CD4-positive, alpha-beta T cell (primary cell): ENCODE data around the gene CDYL. TPM values are rescaled to one million over a fixed set of nuclear protein-coding genes. Genes with fewer than 3 reads are reported as not detected.

Experiments
- ATAC-seq: fragments of 200-7000 bp; cut with Tn5 transposase; one replicate; pipeline ENCODE4 v1.10.0; 2022; ENCODE audit warnings: mild to moderate bottlenecking; ENCODE audit not compliant: poor library complexity
- CTCF ChIA-PET: fragments of 350-600 bp; sonication (Branson Sonifier 250); formaldehyde crosslinking; loops from one replicate; lab custom pipeline; 2021; ENCODE audit warnings: antibody characterized with exemption, inconsistent platforms; lab: Charles Lee
- POLR2A ChIA-PET: fragments of 350-600 bp; sonication (Branson Sonifier 250); formaldehyde crosslinking; loops from one replicate; lab custom pipeline; 2021; ENCODE audit warnings: antibody characterized with exemption, inconsistent platforms; lab: Charles Lee
- DNase-seq, 14 experiments: peaks; one replicate each; pipeline ENCODE4 v3.0.0-alpha.2; 2013 to 2020; ENCODE audit warnings: mixed read lengths in 2 of 14
- H3K27ac ChIP-seq, 2 donors: one replicate each; pipeline versions ENCODE4 v1.5.1 to v1.7.0; 2013; ENCODE audit warnings: low read length in 2 of 2, low read depth in 1 of 2, mild to moderate bottlenecking in 1 of 2
- H3K27me3 ChIP-seq, 2 experiments: 1 replicate in 1 of 2; 2 replicates in 1 of 2; pipeline versions ENCODE4 v1.6.1 to v1.7.0; 2013; ENCODE audit warnings: low read length in 2 of 2, control low read depth in 1 of 2, mild to moderate bottlenecking in 1 of 2, moderate library complexity in 1 of 2; ENCODE audit not compliant: insufficient read depth in 2 of 2, control insufficient read depth in 1 of 2
- H3K36me3 ChIP-seq: one replicate; pipeline ENCODE4 v1.6.1; 2013; ENCODE audit warnings: low read length, control low read depth; ENCODE audit not compliant: insufficient read depth
- H3K4me1 ChIP-seq: one replicate; pipeline ENCODE4 v1.6.1; 2013; ENCODE audit warnings: low read length, control low read depth; ENCODE audit not compliant: insufficient read depth
- H3K4me3 ChIP-seq: one replicate; pipeline ENCODE4 v1.5.1; 2013; ENCODE audit warnings: mild to moderate bottlenecking, low read length, moderate library complexity
- H3K9me3 ChIP-seq, 2 experiments: 1 replicate in 1 of 2; 2 replicates in 1 of 2; pipeline versions ENCODE4 v1.6.1 to v1.7.0; 2013; ENCODE audit warnings: low read length in 2 of 2, mild to moderate bottlenecking in 2 of 2, control low read depth in 1 of 2, moderate library complexity in 1 of 2; ENCODE audit not compliant: control insufficient read depth in 1 of 2, insufficient read depth in 1 of 2
- H3K27ac Mint-ChIP-seq: one replicate; pipeline ENCODE4 v1.8.0; 2020; ENCODE audit warnings: mixed read lengths
- H3K27me3 Mint-ChIP-seq: one replicate; pipeline ENCODE4 v1.8.0; 2021; ENCODE audit warnings: mixed read lengths
- H3K36me3 Mint-ChIP-seq: one replicate; pipeline ENCODE4 v1.8.0; 2021; ENCODE audit warnings: low read depth, mixed read lengths
- H3K4me1 Mint-ChIP-seq: one replicate; pipeline ENCODE4 v1.8.0; 2021; ENCODE audit warnings: low read depth, mixed read lengths
- H3K4me3 Mint-ChIP-seq: one replicate; pipeline ENCODE4 v1.8.0; 2020; ENCODE audit warnings: mild to moderate bottlenecking, mixed read lengths
- H3K9me3 Mint-ChIP-seq: one replicate; pipeline ENCODE4 v1.8.0; 2020; ENCODE audit warnings: mixed read lengths
- intact Hi-C, 2 experiments: fragments of 100-400 bp; cut with DNase I in 1 of 2; cut with micrococcal nuclease in 1 of 2; formaldehyde crosslinking; loops; one replicate each; pipeline versions ENCODE4 v1.15.1 to v1.9.0; 2023 to 2025; cut with DNase I, micrococcal nuclease
- total RNA-seq, 174 experiments: library from RNA in 2 of 174; stranded (reverse) in 2 of 174; gene quantifications; one replicate each; pipeline ENCODE4 v1.2.3 and lab custom pipeline; 2021 to 2026
- TF ChIP-seq, protein P1 (sequence below): fragments of 200-600 bp; IDR thresholded peaks from one replicate; pipeline ENCODE4 v1.8.0; 2022; ENCODE audit warnings: antibody characterized with exemption, mild to moderate bottlenecking

The CDYL gene
- total RNA-seq, 2 experiments from 2014 or later: 23.8 to 23.9 TPM

GRCh38 chr6:4903121-4903520 is 126.9 kb downstream of the CDYL start:
- Histone ChIP-seq H3K4me3 (no peak overlapping the region), H3K27ac (no peak overlapping the region), H3K27me3 (no peaks in the 10 kb centered on the region), H3K4me1 (peaks cover 15% of the 10 kb centered on the region), H3K36me3 (peaks cover 20% of the 10 kb centered on the region), H3K9me3 (peaks cover 4 to 10% of the 10 kb centered on the region in 2 experiments)
- Mint-ChIP-seq H3K27ac (no peak overlapping the region), H3K36me3 (peaks cover 66% of the 10 kb centered on the region), H3K4me1 (peaks cover 39% of the 10 kb centered on the region), H3K4me3 (no peak overlapping the region), H3K27me3 (no peaks in the 10 kb centered on the region), H3K9me3 (no peaks in the 10 kb centered on the region)
- ChIA-PET POLR2A (no interaction called here), CTCF (no interaction called here)
- ATAC-seq (no peak), DNase-seq (no peak)
- intact Hi-C loops: no loop called here
- TF ChIP-seq, protein P1, sequence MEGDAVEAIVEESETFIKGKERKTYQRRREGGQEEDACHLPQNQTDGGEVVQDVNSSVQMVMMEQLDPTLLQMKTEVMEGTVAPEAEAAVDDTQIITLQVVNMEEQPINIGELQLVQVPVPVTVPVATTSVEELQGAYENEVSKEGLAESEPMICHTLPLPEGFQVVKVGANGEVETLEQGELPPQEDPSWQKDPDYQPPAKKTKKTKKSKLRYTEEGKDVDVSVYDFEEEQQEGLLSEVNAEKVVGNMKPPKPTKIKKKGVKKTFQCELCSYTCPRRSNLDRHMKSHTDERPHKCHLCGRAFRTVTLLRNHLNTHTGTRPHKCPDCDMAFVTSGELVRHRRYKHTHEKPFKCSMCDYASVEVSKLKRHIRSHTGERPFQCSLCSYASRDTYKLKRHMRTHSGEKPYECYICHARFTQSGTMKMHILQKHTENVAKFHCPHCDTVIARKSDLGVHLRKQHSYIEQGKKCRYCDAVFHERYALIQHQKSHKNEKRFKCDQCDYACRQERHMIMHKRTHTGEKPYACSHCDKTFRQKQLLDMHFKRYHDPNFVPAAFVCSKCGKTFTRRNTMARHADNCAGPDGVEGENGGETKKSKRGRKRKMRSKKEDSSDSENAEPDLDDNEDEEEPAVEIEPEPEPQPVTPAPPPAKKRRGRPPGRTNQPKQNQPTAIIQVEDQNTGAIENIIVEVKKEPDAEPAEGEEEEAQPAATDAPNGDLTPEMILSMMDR: no peak

DNA sequence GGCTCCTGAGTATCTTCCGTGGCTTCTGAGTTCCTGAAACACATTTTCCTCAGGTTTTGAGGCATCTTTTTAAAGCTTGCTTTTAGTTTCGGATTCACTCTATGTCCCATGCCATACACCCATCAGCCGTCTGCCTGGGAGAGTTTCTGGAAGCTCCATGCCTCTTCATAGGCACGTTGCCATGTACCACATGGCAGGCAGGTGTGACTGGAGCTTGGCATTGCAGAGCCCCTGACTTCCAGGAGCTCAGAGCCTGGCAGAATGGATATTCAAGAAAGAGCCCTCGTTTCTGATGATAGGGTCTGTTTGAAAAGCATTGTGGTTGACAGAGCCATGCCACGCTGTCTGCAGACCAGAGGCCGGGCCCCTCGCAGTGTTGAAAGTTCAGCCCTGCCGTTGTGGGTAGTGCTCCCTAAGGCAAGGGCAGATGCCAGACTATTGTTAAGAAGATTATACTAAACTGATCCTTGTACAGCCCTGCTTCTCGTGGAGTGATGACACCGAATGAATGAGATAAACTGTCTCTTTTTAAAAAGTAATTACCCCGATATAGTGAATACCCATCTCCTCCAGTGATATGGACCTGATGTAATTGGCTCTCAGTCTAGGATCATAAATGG is 127.7 kb downstream of the CDYL start:
- no peaks in the 10 kb centered on the region for H3K27me3 ChIP-seq
- ChIA-PET POLR2A (no interaction called here), CTCF (no interaction called here)
- peaks cover 18% of the 10 kb centered on the region for H3K36me3 ChIP-seq
- H3K4me1 ChIP-seq: peaks cover 15% of the 10 kb centered on the region
- no peak overlapping the region for H3K27ac ChIP-seq
- Mint-ChIP-seq H3K4me1 (peaks cover 45% of the 10 kb centered on the region), H3K36me3 (peaks cover 66% of the 10 kb centered on the region), H3K9me3 (no peaks in the 10 kb centered on the region), H3K4me3 (no peak overlapping the region), H3K27me3 (no peaks in the 10 kb centered on the region), H3K27ac (no peak overlapping the region)
- no peak for DNase-seq
- ATAC-seq: no peak
- intact Hi-C loops: no loop called here
- TF ChIP-seq, protein P1: no peak
- no peak overlapping the region for H3K4me3 ChIP-seq
- peaks cover 3 to 5% of the 10 kb centered on the region in 2 experiments for H3K9me3 ChIP-seq

- ATAC-seq (no peak), DNase-seq (no peak)
- CTCF ChIA-PET: no interaction called here
- H3K27me3 Mint-ChIP-seq: no peaks in the 10 kb centered on the region
- H3K4me1 Mint-ChIP-seq: peaks cover 47% of the 10 kb centered on the region
- no peak overlapping the region for H3K4me3 ChIP-seq
- TF ChIP-seq, protein P1: no peak
- peaks cover 0 to 2% of the 10 kb centered on the region in 2 experiments for H3K9me3 ChIP-seq
- H3K4me3 Mint-ChIP-seq: no peak overlapping the region
- H3K36me3 Mint-ChIP-seq: peaks cover 65% of the 10 kb centered on the region
- no peaks in the 10 kb centered on the region for H3K27me3 ChIP-seq
- POLR2A ChIA-PET: no interaction called here
- peaks cover 17% of the 10 kb centered on the region for H3K36me3 ChIP-seq
- H3K9me3 Mint-ChIP-seq: no peaks in the 10 kb centered on the region
- no peak overlapping the region for H3K27ac Mint-ChIP-seq
- intact Hi-C loops: no loop called here
- H3K4me1 ChIP-seq: peaks cover 15% of the 10 kb centered on the region
- no peak overlapping the region for H3K27ac ChIP-seq
Measured at GRCh38 chr6:4904461-4905025, 128.3 kb downstream of the CDYL start.
